Omental fat pad (tissue), 4 donors: ENCODE data around the gene NUDT16. TPM values are rescaled to one million over a fixed set of nuclear protein-coding genes. Genes with fewer than 3 reads are reported as not detected.

ENCODE experiments used
- ATAC-seq: fragments of 150-250 bp; one replicate; pipeline ENCODE4 v1.9.1; 2016; ENCODE audit warnings: mild to moderate bottlenecking, moderate library complexity; ENCODE audit not compliant: low FRiP score
- DNase-seq: peaks from one replicate; pipeline ENCODE4 v3.0.0-alpha.2; 2019; ENCODE audit warnings: low spot score
- total RNA-seq, 4 donors: library from RNA; depleted of rRNA; stranded (reverse); fragments of >200 nt; gene quantifications; one replicate each; pipeline ENCODE4 v1.1.0, GENCODE V29; 2016
- TF ChIP-seq, protein P1 (sequence below), 3 donors: fragments of 450-650 bp; IDR thresholded peaks; one replicate each; pipeline ENCODE4 v1.5.1; 2016 to 2017; ENCODE audit warnings: antibody characterized with exemption in 3 of 3, mild to moderate bottlenecking in 3 of 3, moderate library complexity in 2 of 3

The NUDT16 gene
- total RNA-seq, 4 donors from 2014 or later: 26.7 to 62.3 (median 39.0) TPM

DNA sequence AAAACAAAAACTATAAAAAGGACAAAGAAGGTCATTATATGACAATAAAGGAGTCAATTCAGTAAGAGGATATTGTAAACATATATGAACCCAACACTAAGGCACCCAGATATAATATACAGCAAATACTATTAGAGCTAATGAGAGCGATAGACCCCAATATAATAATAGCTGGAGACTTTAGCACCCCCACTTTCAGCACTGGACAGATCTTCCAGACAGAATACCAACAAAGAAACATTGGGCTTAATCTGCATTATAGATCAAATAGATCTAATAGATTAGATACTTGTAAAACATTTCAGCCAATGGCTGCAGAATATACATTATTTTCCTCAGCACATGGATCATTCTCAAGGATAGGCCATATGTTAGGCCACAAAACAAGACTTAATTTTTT, 53.4 kb downstream of the NUDT16 start:
- ATAC-seq: no peak
- DNase-seq: no peak
- TF ChIP-seq, protein P1, sequence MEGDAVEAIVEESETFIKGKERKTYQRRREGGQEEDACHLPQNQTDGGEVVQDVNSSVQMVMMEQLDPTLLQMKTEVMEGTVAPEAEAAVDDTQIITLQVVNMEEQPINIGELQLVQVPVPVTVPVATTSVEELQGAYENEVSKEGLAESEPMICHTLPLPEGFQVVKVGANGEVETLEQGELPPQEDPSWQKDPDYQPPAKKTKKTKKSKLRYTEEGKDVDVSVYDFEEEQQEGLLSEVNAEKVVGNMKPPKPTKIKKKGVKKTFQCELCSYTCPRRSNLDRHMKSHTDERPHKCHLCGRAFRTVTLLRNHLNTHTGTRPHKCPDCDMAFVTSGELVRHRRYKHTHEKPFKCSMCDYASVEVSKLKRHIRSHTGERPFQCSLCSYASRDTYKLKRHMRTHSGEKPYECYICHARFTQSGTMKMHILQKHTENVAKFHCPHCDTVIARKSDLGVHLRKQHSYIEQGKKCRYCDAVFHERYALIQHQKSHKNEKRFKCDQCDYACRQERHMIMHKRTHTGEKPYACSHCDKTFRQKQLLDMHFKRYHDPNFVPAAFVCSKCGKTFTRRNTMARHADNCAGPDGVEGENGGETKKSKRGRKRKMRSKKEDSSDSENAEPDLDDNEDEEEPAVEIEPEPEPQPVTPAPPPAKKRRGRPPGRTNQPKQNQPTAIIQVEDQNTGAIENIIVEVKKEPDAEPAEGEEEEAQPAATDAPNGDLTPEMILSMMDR (IDR thresholded peaks at IDR 0.05): no peak

Other genes with a start within 250 kb of the NUDT16 start
- gene MRPL3, start 121.2 kb downstream of the NUDT16 start, total RNA-seq: 10 to 100 TPM; 82.9 to 92.5 (median 88.6) TPM